Fibroblast of lung (primary cell): ENCODE measurements around the gene ITGAE.

Source experiments
- EZH2 ChIP-seq: IDR thresholded peaks from 2 replicates; pipeline ENCODE4 v1.5.1; 2012; ENCODE audit warnings: low read length, control low read depth, mild to moderate bottlenecking; ENCODE audit errors: missing control alignments
- TF ChIP-seq, protein P1 (sequence below), 2 donors: IDR thresholded peaks in 1 of 2; conservative IDR thresholded peaks in 1 of 2; 1 replicate in 1 of 2; 2 replicates in 1 of 2; pipeline ENCODE4 v1.5.1; 2011 to 2012; ENCODE audit warnings: low read length in 2 of 2, control low read depth in 1 of 2, inconsistent platforms in 1 of 2, low read depth in 1 of 2, mild to moderate bottlenecking in 1 of 2

DNA sequence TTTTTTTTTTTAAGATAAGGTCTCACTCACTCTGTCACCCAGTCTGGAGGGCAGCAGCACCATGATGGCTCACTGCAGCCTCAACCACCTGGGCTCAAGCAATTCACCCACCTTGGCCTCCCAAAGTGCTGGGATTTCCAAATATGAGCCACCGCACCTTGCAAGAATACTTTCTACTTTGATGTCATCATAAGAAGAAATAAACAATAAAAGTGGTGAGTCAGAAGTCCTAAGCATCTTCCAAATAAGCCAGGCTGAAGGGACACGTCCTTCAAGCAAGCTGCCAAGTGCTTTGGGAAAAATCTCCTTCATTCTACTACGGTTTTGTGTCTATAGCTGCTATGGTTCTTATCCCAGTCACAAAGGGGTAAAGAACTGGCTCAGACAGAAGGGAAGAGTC, 57.0 kb downstream of the ITGAE start:
- TF ChIP-seq EZH2 = no peak
- TF ChIP-seq, protein P1, sequence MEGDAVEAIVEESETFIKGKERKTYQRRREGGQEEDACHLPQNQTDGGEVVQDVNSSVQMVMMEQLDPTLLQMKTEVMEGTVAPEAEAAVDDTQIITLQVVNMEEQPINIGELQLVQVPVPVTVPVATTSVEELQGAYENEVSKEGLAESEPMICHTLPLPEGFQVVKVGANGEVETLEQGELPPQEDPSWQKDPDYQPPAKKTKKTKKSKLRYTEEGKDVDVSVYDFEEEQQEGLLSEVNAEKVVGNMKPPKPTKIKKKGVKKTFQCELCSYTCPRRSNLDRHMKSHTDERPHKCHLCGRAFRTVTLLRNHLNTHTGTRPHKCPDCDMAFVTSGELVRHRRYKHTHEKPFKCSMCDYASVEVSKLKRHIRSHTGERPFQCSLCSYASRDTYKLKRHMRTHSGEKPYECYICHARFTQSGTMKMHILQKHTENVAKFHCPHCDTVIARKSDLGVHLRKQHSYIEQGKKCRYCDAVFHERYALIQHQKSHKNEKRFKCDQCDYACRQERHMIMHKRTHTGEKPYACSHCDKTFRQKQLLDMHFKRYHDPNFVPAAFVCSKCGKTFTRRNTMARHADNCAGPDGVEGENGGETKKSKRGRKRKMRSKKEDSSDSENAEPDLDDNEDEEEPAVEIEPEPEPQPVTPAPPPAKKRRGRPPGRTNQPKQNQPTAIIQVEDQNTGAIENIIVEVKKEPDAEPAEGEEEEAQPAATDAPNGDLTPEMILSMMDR (conservative IDR thresholded peaks at IDR 0.05 in 1 of 2, IDR thresholded peaks at IDR 0.05 in 1 of 2; ENCODE audit: low read depth in 1 of 2, low read length in 2 of 2) = no peak
